ENCODE data around the gene DRC7. TPM values are rescaled to one million over a fixed set of nuclear protein-coding genes. Genes with fewer than 3 reads are reported as not detected.

The DRC7 gene
- total and polyA plus RNA-seq, 2 donors from 2014 or later: 1.8 to 3.2 TPM

- TF ChIP-seq, protein P1, sequence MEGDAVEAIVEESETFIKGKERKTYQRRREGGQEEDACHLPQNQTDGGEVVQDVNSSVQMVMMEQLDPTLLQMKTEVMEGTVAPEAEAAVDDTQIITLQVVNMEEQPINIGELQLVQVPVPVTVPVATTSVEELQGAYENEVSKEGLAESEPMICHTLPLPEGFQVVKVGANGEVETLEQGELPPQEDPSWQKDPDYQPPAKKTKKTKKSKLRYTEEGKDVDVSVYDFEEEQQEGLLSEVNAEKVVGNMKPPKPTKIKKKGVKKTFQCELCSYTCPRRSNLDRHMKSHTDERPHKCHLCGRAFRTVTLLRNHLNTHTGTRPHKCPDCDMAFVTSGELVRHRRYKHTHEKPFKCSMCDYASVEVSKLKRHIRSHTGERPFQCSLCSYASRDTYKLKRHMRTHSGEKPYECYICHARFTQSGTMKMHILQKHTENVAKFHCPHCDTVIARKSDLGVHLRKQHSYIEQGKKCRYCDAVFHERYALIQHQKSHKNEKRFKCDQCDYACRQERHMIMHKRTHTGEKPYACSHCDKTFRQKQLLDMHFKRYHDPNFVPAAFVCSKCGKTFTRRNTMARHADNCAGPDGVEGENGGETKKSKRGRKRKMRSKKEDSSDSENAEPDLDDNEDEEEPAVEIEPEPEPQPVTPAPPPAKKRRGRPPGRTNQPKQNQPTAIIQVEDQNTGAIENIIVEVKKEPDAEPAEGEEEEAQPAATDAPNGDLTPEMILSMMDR (IDR thresholded peaks at IDR 0.05; ENCODE audit: borderline replicate concordance, extremely low read depth, insufficient read depth): no peak
- FAIRE-seq: no peak
- Histone ChIP-seq H3K27ac (ENCODE audit: low read depth in 2 of 2, low read length in 2 of 2) (no peak overlapping the region), H3K27me3 (ENCODE audit: control insufficient read depth, insufficient read depth, low read length) (no peaks in the 10 kb centered on the region), H3K9me3 (ENCODE audit: control insufficient read depth in 2 of 3, insufficient read depth in 1 of 3, low read length in 3 of 3) (no peaks in the 10 kb centered on the region), H3K4me3 (ENCODE audit: low read length in 3 of 3) (no peak overlapping the region), H3K9ac (ENCODE audit: low read length in 3 of 3) (no peak overlapping the region), H3K36me3 (ENCODE audit: control insufficient read depth in 2 of 3, insufficient read depth in 3 of 3, low read length in 3 of 3) (peaks cover 0 to 32% (median 11%) of the 10 kb centered on the region in 3 donors), H3K4me1 (ENCODE audit: control insufficient read depth in 2 of 3, insufficient read depth in 2 of 3, low read depth in 1 of 3, low read length in 3 of 3) (peaks cover 0 to 3% (median 0%) of the 10 kb centered on the region in 3 donors)
- intact Hi-C loops (cut with DNase I): loop anchor here (5.0 kb wide), 1 partner anchor 108 kb away; no protein-coding TSS in a partner anchor
- DNase-seq: peak in 1 of 5 donors; percentile 75
These were observed 64.5 kb downstream of the DRC7 start for GRCh38 chr16:57759131-57759530.

DNA sequence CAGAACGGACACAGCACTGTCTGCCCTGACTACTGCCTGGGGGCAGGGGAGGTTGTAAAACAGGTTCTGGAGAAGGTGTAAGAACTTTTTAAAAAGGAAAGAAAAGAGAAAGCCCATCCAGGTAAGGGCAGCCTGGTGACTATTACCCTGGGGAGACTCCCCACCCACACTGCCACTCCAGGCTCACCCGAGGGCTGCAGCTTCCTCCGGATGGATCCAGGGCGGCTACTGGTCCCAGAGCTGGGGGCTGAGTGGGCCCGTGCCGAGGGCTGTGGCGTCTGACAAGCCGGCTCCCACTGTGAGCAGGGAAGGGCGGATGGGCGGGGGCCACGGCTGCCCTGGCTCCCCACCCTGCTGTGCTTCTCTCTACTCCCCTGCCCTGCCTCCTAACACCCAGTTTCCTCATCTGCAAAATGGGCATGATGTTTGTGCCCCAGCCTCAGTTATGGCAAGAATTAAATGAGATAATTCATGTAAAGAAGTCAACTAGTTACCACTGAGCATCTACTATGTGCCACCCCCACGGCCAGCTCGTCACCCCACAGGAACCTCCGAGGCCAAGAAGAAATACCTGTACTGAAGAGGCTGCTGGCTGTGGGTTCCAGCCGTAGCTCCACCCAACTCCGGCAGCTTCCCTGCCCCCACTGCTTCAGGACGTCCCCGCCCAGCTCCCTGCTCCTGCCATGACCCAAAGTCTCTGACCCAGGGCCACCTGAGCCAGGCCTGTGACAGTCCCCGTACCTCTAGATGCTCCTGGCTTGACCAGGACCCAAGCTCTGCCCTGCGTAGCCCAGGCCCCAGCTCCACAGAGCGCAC is 65.1 kb downstream of the DRC7 start:
- Histone ChIP-seq H3K36me3 (ENCODE audit: control insufficient read depth in 2 of 3, insufficient read depth in 3 of 3, low read length in 3 of 3) (peaks cover 0 to 36% (median 11%) of the 10 kb centered on the region in 3 donors), H3K9me3 (ENCODE audit: control insufficient read depth in 2 of 3, insufficient read depth in 1 of 3, low read length in 3 of 3) (no peaks in the 10 kb centered on the region), H3K27ac (ENCODE audit: low read depth in 2 of 2, low read length in 2 of 2) (no peak overlapping the region), H3K4me1 (ENCODE audit: control insufficient read depth in 2 of 3, insufficient read depth in 2 of 3, low read depth in 1 of 3, low read length in 3 of 3) (peaks cover 0 to 3% (median 0%) of the 10 kb centered on the region in 3 donors), H3K4me3 (ENCODE audit: low read length in 3 of 3) (no peak overlapping the region), H3K9ac (ENCODE audit: low read length in 3 of 3) (no peak overlapping the region), H3K27me3 (ENCODE audit: control insufficient read depth, insufficient read depth, low read length) (no peaks in the 10 kb centered on the region)
- intact Hi-C loops (cut with DNase I): loop anchor here (5.0 to 10.0 kb wide), 2 partner anchors 108 to 235 kb away; no protein-coding TSS in a partner anchor
- FAIRE-seq (no peak), DNase-seq (peak in 1 of 5 donors; percentile 70)
- TF ChIP-seq, protein P1 (IDR thresholded peaks at IDR 0.05; ENCODE audit: borderline replicate concordance, extremely low read depth, insufficient read depth): no peak

DNA sequence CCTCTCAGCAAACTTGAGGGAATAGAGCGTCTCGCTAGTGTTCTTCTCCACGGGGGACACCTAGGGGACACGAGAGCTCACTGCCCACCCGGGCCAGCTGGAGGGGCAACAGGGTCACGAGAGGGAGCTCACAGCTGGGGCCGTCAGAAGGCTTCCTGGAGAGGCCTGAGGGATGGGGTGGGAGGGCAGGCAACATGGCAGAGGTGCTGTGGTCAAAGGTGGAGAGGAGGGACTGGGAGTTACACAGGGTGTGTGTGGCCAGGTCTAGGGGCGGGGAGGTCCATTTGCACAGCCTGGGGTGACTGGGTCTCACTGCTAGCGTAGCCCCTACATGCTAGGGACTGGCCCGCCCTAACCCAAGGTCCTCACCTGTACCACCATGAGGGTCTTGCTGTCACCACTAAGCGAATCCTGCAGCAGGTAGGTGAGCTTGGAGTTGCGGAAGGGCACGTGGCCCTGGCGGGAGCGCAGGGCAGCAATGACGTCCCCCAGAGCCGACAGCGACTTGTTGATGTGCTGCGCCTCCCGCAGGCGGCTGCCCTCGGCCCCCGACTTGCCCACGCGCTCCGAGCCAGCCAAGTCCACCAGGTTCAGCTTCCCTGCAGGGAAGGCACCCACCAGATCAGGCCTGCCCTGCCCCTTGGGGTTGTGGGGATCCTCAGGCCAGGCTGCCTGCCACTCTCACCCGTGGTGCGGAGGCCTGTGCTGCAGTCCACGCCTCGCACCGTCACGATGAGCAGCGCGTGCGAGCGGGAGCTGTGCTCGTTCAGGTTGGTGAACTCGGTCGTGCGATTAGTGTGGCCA is 66.0 kb downstream of the DRC7 start:
- Histone ChIP-seq H3K4me3 (ENCODE audit: low read length in 3 of 3) (no peak overlapping the region), H3K9me3 (ENCODE audit: control insufficient read depth in 2 of 3, insufficient read depth in 1 of 3, low read length in 3 of 3) (no peaks in the 10 kb centered on the region), H3K27me3 (ENCODE audit: control insufficient read depth, insufficient read depth, low read length) (no peaks in the 10 kb centered on the region), H3K36me3 (ENCODE audit: control insufficient read depth in 2 of 3, insufficient read depth in 3 of 3, low read length in 3 of 3) (peaks cover 0 to 43% (median 14%) of the 10 kb centered on the region in 3 donors), H3K4me1 (ENCODE audit: control insufficient read depth in 2 of 3, insufficient read depth in 2 of 3, low read depth in 1 of 3, low read length in 3 of 3) (peaks cover 0 to 3% (median 0%) of the 10 kb centered on the region in 3 donors), H3K9ac (ENCODE audit: low read length in 3 of 3) (no peak overlapping the region), H3K27ac (ENCODE audit: low read depth in 2 of 2, low read length in 2 of 2) (no peak overlapping the region)
- intact Hi-C loops (cut with DNase I): loop anchor here (10.0 kb wide), 1 partner anchor 234 kb away; no protein-coding TSS in a partner anchor
- TF ChIP-seq, protein P1 (IDR thresholded peaks at IDR 0.05; ENCODE audit: borderline replicate concordance, extremely low read depth, insufficient read depth): no peak
- FAIRE-seq: no peak
- peak in 1 of 5 donors; percentile 70 for DNase-seq

All from kidney (tissue), 14 donors.